B cell (primary cell): ENCODE results near the gene NKAPL. TPM values are rescaled to one million over a fixed set of nuclear protein-coding genes. Genes with fewer than 3 reads are reported as not detected.

Source experiments
- ATAC-seq: fragments of 200-7000 bp; cut with Tn5 transposase; one replicate; pipeline ENCODE4 v1.10.0; 2021; ENCODE audit warnings: low read depth, mild to moderate bottlenecking, moderate number of reproducible peaks, moderate library complexity
- CTCF ChIA-PET: fragments of 350-600 bp; sonication (Branson Sonifier 250); formaldehyde crosslinking; loops from one replicate; lab custom pipeline; 2021; ENCODE audit warnings: antibody characterized with exemption, inconsistent platforms; lab: Charles Lee
- POLR2A ChIA-PET: fragments of 350-600 bp; sonication (Branson Sonifier 250); formaldehyde crosslinking; loops from one replicate; lab custom pipeline; 2021; ENCODE audit warnings: antibody characterized with exemption; lab: Charles Lee
- DNase-seq: peaks from one replicate; pipeline ENCODE4 v3.0.0; 2013
- H2AFZ ChIP-seq: 2 replicates; pipeline ENCODE4 v1.6.1; 2012; ENCODE audit warnings: mild to moderate bottlenecking, low read depth, low read length; ENCODE audit not compliant: insufficient read depth, poor library complexity, severe bottlenecking
- H3K27ac ChIP-seq, 2 donors: 1 replicate in 1 of 2; 2 replicates in 1 of 2; pipeline ENCODE4 v1.5.1; 2012 to 2013; ENCODE audit warnings: low read length in 2 of 2, mild to moderate bottlenecking in 2 of 2, moderate library complexity in 1 of 2
- H3K27me3 ChIP-seq, 4 experiments: fragments of 200-600 bp in 1 of 4; sonication (generic) in 1 of 4; replicated peaks in 1 of 4; 1 replicate in 2 of 4; 2 replicates in 2 of 4; pipeline versions ENCODE4 v1.6.1 to v1.7.0; 2013 to 2016; ENCODE audit warnings: low read length in 3 of 4, mild to moderate bottlenecking in 2 of 4, mixed read lengths in 1 of 4, moderate library complexity in 1 of 4; ENCODE audit not compliant: insufficient read depth in 4 of 4, control insufficient read depth in 3 of 4; ENCODE audit errors: control extremely low read depth in 1 of 4
- H3K36me3 ChIP-seq, 2 experiments: replicated peaks in 1 of 2; 1 replicate in 1 of 2; 2 replicates in 1 of 2; pipeline versions ENCODE4 v1.6.1 to v1.7.1; 2013; ENCODE audit warnings: low read length in 1 of 2; ENCODE audit not compliant: insufficient read depth in 2 of 2, control insufficient read depth in 1 of 2; ENCODE audit errors: control extremely low read depth in 1 of 2, extremely low read depth in 1 of 2
- H3K4me1 ChIP-seq, 2 donors: fragments of 200-600 bp in 1 of 2; sonication (generic) in 1 of 2; 1 replicate in 1 of 2; 2 replicates in 1 of 2; pipeline versions ENCODE4 v1.5.1 to v1.6.1; 2013 to 2017; ENCODE audit warnings: low read length in 2 of 2; ENCODE audit not compliant: control insufficient read depth in 2 of 2, insufficient read depth in 2 of 2
- H3K4me2 ChIP-seq: replicated peaks from 2 replicates; pipeline ENCODE3; 2012; ENCODE audit warnings: mild to moderate bottlenecking, low read depth, low read length; ENCODE audit not compliant: poor library complexity, severe bottlenecking
- H3K4me3 ChIP-seq, 5 experiments: fragments of 200-600 bp in 1 of 5; sonication (generic) in 1 of 5; 1 replicate in 3 of 5; 2 replicates in 2 of 5; pipeline versions ENCODE4 v1.5.1 to v1.7.0; 2011 to 2016; ENCODE audit warnings: low read length in 4 of 5, mild to moderate bottlenecking in 4 of 5, low read depth in 2 of 5, control low read depth in 1 of 5, moderate library complexity in 1 of 5; ENCODE audit not compliant: insufficient read depth in 1 of 5; ENCODE audit errors: control extremely low read depth in 1 of 5, extremely low read depth in 1 of 5
- H3K79me2 ChIP-seq: fragments of 200-600 bp; sonication (generic); one replicate; pipeline ENCODE4 v1.6.0; 2016; ENCODE audit warnings: low read length; ENCODE audit not compliant: control insufficient read depth, insufficient read depth
- H3K9ac ChIP-seq: fragments of 200-600 bp; sonication (generic); 2 replicates; pipeline ENCODE4 v1.6.1; 2017; ENCODE audit warnings: mild to moderate bottlenecking, low read length, moderate library complexity
- H3K9me3 ChIP-seq, 3 donors: one replicate each; pipeline versions ENCODE4 v1.6.1 to v1.7.1; 2013; ENCODE audit warnings: low read length in 2 of 3; ENCODE audit not compliant: control insufficient read depth in 2 of 3, insufficient read depth in 1 of 3; ENCODE audit errors: control extremely low read depth in 1 of 3
- H4K20me1 ChIP-seq: 2 replicates; pipeline ENCODE4 v1.6.0; 2012; ENCODE audit warnings: mild to moderate bottlenecking, low read length; ENCODE audit not compliant: insufficient read depth, control insufficient read depth, poor library complexity, severe bottlenecking
- H3K27ac Mint-ChIP-seq: one replicate; pipeline ENCODE4 v1.8.0; 2021; ENCODE audit warnings: mixed read lengths
- H3K27me3 Mint-ChIP-seq: one replicate; pipeline ENCODE4 v1.8.0; 2021; ENCODE audit warnings: mixed read lengths
- H3K4me1 Mint-ChIP-seq: one replicate; pipeline ENCODE4 v1.8.0; 2021; ENCODE audit warnings: mixed read lengths
- H3K4me3 Mint-ChIP-seq: one replicate; pipeline ENCODE4 v1.8.0; 2021; ENCODE audit warnings: mixed read lengths
- H3K9me3 Mint-ChIP-seq: one replicate; pipeline ENCODE4 v1.8.0; 2022; ENCODE audit warnings: mixed read lengths; ENCODE audit not compliant: insufficient read depth
- CTCF ChIP-seq: fragments of 200-600 bp; IDR thresholded peaks from one replicate; pipeline ENCODE4 v1.8.0; 2022; ENCODE audit warnings: antibody characterized with exemption, mild to moderate bottlenecking
- EZH2 ChIP-seq: IDR thresholded peaks from 2 replicates; pipeline ENCODE4 v1.6.1; 2012; ENCODE audit warnings: borderline replicate concordance, low read depth, mild to moderate bottlenecking, moderate library complexity, low read length; ENCODE audit not compliant: insufficient read depth, poor library complexity, severe bottlenecking
- WGBS: methylation state at CpG from one replicate; pipeline ENCODE4 v1.1.5; 2013; ENCODE audit warnings: missing lambda C conversion rate; ENCODE audit not compliant: insufficient coverage; 5-methylcytosine and 5-hydroxymethylcytosine counted together
- intact Hi-C: fragments of 100-400 bp; cut with micrococcal nuclease; formaldehyde crosslinking; loops from one replicate; pipeline ENCODE4 v1.10.0; 2022
- polyA plus RNA-seq: library from polyadenylated mRNA; depleted of rRNA; stranded (reverse); fragments of >200 nt; gene quantifications from 2 replicates; pipeline ENCODE4 v1.2.3, GENCODE V29; 2012
- total RNA-seq, 2 donors: library from RNA; stranded (reverse); fragments of 120-200 nt in 1 of 2; gene quantifications; 1 replicate in 1 of 2; 2 replicates in 1 of 2; pipeline versions ENCODE4 v1.2.3 to v1.2.4, GENCODE V29; 2013 to 2022

Gene NKAPL
- total and polyA plus RNA-seq, 2 donors (not counting 1 experiment from before 2014, with no cell fraction given), result 0.52 TPM; not detected in 1

GRCh38 chr6:28220257-28221133, 38.6 kb upstream of the NKAPL start:
- Histone ChIP-seq H3K4me2 (no peak overlapping the region), H3K4me1 (peaks cover 10 to 14% of the 10 kb centered on the region in 2 donors), H3K27me3 (peaks cover 0 to 38% (median 21%) of the 10 kb centered on the region in 4 experiments), H3K79me2 (peaks cover 4% of the 10 kb centered on the region), H4K20me1 (no peaks in the 10 kb centered on the region), H3K36me3 (no peaks in the 10 kb centered on the region), H3K9me3 (peaks cover 0 to 6% (median 2%) of the 10 kb centered on the region in 3 donors), H3K27ac (no peak overlapping the region), H3K4me3 (no peak overlapping the region), H3K9ac (no peak overlapping the region), H2AFZ (no peak overlapping the region)
- 80% methylated on average over 1 of the region's 6 CpGs for WGBS
- ATAC-seq (no peak), DNase-seq (no peak)
- Mint-ChIP-seq H3K4me1 (peaks cover 15% of the 10 kb centered on the region), H3K9me3 (no peaks in the 10 kb centered on the region), H3K4me3 (no peak overlapping the region), H3K27me3 (peaks cover 38% of the 10 kb centered on the region), H3K27ac (no peak overlapping the region)
- intact Hi-C loops, result no loop called here
- ChIA-PET POLR2A (interaction anchor here (0.6 kb wide), 1 partner anchor 125 kb away, joined by 3 read pairs; no protein-coding TSS in a partner anchor), CTCF (interaction anchor here (0.7 kb wide), 1 partner anchor 40 kb away, joined by 3 read pairs; no protein-coding TSS in a partner anchor)
- TF ChIP-seq CTCF, result no peak
- TF ChIP-seq EZH2, result no peak
